Brain microvascular endothelial cell (primary cell): ENCODE data around the gene ERGIC3.
"Not testable (repeated sequence)": the region's sequence is repeated elsewhere in the genome, so short reads cannot be mapped to it uniquely, and the experiment has no call there.

Source experiments
- DNase-seq: peaks from one replicate; pipeline ENCODE4 v3.0.0-alpha.2; 2020
- H3K27ac ChIP-seq: fragments of 250-450 bp; sonication (Bioruptor Pico); 2 replicates; pipeline ENCODE4 v1.5.1; 2020; ENCODE audit warnings: mild to moderate bottlenecking, moderate library complexity
- H3K27me3 ChIP-seq: fragments of 250-450 bp; sonication (Bioruptor Pico); replicated peaks from 2 replicates; pipeline ENCODE4 v1.5.1; 2020; ENCODE audit warnings: mild to moderate bottlenecking
- H3K36me3 ChIP-seq: fragments of 250-450 bp; sonication (Bioruptor Pico); replicated peaks from 2 replicates; pipeline ENCODE4 v1.5.1; 2020; ENCODE audit warnings: mild to moderate bottlenecking
- H3K4me3 ChIP-seq: 2 replicates; pipeline ENCODE4 v1.5.1; 2011; ENCODE audit warnings: low read depth, mild to moderate bottlenecking, control low read depth, low read length, moderate library complexity
- CTCF ChIP-seq: IDR thresholded peaks from 2 replicates; pipeline ENCODE4 v1.5.1; 2011; ENCODE audit warnings: low read depth, mild to moderate bottlenecking, moderate library complexity, low read length, control low read depth, inconsistent platforms; ENCODE audit errors: missing control alignments
- in situ Hi-C: cut with HindIII; loops from 2 replicates; pipeline ENCODE4 v1.10.0; 2017; ENCODE audit warnings: low sequenced_read_pairs, low pct_ligation_motif_present

Gene ERGIC3

GRCh38 chr20:35551503-35551902, 9.6 kb downstream of the ERGIC3 start:
- H3K27me3 ChIP-seq: no peaks in the 10 kb centered on the region
- DNase-seq: no peak
- in situ Hi-C loops: no loop called here
- H3K4me3 ChIP-seq: no peak overlapping the region
- TF ChIP-seq CTCF: no peak
- no peak overlapping the region for H3K27ac ChIP-seq
- peaks cover 63% of the 10 kb centered on the region for H3K36me3 ChIP-seq

GRCh38 chr20:35552914-35553313, 11.0 kb downstream of the ERGIC3 start:
- Histone ChIP-seq H3K36me3 (peaks cover 70% of the 10 kb centered on the region), H3K27ac (no peak overlapping the region), H3K4me3 (no peak overlapping the region), H3K27me3 (no peaks in the 10 kb centered on the region)
- no peak for TF ChIP-seq CTCF
- in situ Hi-C loops: no loop called here
- DNase-seq: no peak

- H3K4me3 ChIP-seq, DNase-seq, H3K27me3 ChIP-seq, H3K27ac ChIP-seq, in situ Hi-C loops: not testable (repeated sequence)
- H3K36me3 ChIP-seq: peaks cover 51% of the 10 kb centered on the region
Observed at GRCh38 chr20:35555461-35555860, 13.6 kb downstream of the ERGIC3 start.

GRCh38 chr20:35555951-35556645, 14.2 kb downstream of the ERGIC3 start:
- peaks cover 47% of the 10 kb centered on the region for H3K36me3 ChIP-seq
- no peaks in the 10 kb centered on the region for H3K27me3 ChIP-seq
- in situ Hi-C loops: no loop called here
- no peak for TF ChIP-seq CTCF
- DNase-seq: no peak
- H3K27ac ChIP-seq: no peak overlapping the region
- H3K4me3 ChIP-seq: no peak overlapping the region

GRCh38 chr20:35556871-35557270, 15.0 kb downstream of the ERGIC3 start:
- in situ Hi-C loops: no loop called here
- peaks cover 40% of the 10 kb centered on the region for H3K36me3 ChIP-seq

GRCh38 chr20:35558451-35558850, 16.6 kb downstream of the ERGIC3 start:
- Histone ChIP-seq H3K4me3 (no peak overlapping the region), H3K36me3 (peaks cover 38% of the 10 kb centered on the region), H3K27me3 (no peaks in the 10 kb centered on the region), H3K27ac (no peak overlapping the region)
- in situ Hi-C loops: no loop called here
- no peak for TF ChIP-seq CTCF
- DNase-seq: no peak

More at GRCh38 chr20:35556871-35557270, 15.0 kb downstream of the ERGIC3 start:
- no peak overlapping the region for H3K4me3 ChIP-seq
- no peak for TF ChIP-seq CTCF
- no peak for DNase-seq
- H3K27ac ChIP-seq: no peak overlapping the region
- no peaks in the 10 kb centered on the region for H3K27me3 ChIP-seq
